ENCODE data around the gene CHCHD1.
"Not testable (repeated sequence)": the region's sequence is repeated elsewhere in the genome, so short reads cannot be mapped to it uniquely, and the experiment has no call there.

CHCHD1 gene
- 24.1 to 27.2 reads per million in 2 donors for total RNA-seq

DNA sequence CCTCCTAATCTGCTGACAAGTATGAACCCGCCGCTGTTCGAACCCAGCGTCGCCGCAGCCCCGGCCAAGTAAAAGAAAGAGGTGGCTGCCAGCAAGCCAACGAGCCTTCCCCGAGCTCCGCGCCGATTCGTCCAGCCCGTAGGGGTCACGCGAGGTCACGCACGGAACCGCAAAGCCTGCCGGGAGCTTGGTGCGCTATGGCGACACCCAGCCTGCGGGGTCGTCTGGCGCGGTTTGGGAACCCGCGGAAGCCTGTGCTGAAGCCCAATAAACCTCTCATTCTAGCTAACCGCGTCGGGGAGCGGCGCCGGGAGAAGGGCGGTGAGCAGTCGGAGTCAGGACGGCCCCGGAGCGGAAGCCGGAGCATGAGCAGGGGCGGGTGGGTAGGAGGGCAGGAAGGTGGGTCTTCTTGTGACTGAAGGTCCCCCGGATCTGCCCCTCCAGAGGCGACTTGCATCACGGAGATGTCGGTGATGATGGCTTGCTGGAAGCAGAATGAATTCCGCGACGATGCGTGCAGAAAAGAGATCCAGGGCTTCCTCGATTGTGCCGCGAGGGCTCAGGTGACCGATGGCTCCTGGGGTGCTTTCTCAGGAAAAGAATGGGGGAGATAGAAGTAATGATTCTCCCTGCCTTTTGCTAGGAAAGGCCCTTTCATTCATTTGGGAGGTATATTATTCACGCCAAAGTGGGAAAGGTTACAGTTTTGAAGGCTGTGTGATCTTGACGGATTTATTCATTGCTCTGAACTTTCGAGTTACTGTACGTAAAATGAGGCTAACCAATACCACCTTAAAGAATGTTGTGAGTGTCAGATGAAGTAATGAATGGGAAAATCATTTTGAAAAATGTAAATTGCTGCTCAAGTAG is at the start of gene CHCHD1:
TSS of gene CHCHD1 (plus strand) at position 170 of the 870 bp plus-strand sequence. CDS start at position 198, 28 bp downstream.
- DNase-seq: peak; percentile 86

GRCh38 chr10:73732426-73732825 is 49.4 kb upstream of the CHCHD1 start:
- DNase-seq: no peak

DNA sequence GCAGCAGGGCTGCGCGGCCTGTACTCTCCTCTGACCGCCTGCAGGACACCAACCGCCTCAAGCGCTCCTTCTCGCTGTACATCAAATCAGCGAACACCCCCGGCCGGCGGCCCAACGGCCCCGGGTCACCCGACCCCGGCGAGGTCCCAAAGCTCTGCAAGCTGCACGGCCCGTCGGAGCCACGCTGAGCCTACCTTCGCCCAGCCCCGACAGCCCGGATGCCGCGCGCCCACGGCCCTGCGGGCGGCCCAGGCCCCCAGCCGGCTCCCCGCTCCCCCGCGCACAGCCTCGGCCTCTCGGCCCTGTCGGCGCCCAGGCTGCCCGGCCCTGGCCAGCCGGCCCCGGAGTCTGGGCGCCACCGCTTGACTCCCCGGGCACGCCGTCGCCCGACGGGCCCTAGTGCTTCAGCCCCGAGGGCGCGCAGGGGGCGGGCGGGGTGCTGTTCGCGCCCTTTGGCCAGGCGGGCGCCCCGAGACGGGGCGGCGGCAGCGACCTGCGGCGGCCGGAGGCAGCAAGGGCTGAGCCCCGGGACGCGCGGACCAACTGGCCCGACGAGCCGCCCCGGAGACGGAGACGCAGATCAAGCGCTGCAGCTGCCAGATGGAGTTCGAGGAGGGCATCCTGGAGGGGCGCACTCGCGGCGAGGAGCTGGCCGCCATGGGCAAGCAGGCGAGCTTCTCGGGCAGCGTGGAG is 48.8 kb upstream of the CHCHD1 start:
- no peak for DNase-seq

GRCh38 chr10:73734028-73734720 is 47.7 kb upstream of the CHCHD1 start:
- no peak for DNase-seq

- DNase-seq: no peak
Observed at GRCh38 chr10:73734796-73735305, 47.0 kb upstream of the CHCHD1 start.

DNA sequence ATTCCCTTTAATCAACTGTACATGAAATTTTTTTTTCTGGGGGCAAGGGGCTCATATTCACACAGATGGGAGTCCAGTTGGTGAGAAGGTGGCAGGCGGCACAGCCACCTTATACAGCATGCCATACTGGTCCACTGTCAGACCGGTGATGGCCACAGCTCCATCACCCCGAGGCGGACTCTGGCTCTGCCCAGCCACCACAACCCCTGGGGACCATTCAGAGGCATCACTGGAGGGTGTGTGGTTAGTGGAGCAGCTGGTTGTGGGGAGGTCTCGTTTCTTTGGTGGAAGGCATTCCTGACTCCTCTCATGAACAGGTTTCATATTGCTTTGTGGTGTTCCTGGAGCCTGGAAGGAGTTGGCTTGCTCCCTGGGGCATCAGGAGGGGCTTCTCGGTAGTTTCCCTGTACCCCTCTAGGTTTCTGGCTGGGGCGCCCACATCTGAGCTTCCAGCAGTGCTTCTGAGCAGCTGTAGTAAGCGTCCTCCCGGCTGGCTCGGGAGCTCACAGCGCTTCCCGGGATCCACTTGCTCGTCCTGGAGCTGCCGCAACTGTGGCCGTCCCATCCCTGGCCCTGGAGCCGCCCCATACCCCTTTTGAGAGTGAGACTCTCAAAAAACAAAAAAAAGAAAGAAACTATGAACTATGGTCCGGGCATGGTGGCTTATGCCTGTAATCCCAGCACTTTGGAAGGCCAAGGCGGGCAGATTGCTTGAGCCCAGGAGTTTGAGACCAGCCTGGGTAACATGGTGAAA is 41.2 kb upstream of the CHCHD1 start:
- DNase-seq: not testable (repeated sequence)

- DNase-seq: no peak
Observed at GRCh38 chr10:73742454-73742734, 39.5 kb upstream of the CHCHD1 start.

DNA sequence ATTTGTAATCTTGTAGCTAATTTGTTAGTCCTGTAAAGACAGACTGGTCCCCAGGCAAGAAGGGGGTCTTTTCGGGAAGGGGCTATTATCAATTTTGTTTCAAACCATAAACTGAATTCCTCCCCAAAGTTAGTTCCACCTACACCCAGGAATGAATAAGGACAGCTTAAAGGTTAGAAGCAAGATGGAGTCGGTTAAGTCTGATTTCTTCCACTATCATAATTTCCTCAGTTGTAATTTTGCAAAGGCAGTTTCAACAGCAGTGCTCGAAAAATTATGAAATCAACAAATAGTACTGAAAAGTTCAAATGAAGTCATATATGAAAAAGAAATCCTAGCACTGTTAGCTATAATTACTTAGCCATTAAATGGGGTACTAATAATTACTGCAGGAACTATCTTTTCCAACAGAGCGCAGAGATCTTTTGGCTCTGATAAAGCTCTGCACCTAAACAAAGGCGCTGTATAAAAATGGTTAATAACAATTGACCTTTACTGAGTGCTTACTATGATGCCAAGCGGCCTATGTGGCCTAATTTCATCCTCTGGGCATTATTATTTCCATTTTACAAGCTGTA is 38.4 kb upstream of the CHCHD1 start:
- DNase-seq: no peak

DNA sequence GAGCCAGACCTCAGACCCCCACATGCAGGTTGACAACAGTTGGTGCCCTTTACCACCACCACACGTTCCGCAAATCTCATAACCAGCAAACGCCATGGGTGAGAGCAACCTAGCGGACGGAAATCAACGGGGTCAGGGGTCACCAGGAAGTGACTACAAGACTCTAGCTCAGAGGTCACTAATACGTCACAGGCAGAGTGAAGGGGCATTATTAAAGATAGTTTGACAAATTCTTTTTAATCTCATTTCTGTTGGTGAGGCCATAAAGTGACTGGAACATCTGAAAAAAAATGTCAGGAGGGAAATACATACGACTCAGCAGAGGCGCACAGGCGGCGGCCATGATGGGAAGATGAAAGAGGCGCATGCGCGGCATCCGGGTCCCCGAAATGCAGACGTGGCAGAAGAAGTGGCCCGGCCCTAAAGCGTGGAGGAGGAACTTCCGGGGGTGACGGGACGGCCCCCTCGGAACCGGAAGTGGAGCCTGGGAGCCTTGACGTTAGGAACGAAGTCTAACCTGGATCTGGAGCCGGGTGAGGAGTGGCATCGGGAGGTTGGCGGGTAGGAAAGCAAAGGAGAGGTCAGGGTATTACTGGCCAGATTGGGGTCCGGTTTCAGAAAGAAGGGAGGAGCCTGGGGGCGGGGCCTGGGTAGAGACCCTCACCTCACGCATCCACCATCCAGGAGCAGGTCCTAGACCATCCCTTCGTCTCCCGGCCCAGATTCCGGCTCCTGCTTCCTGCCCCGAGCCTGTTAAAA is 37.8 kb upstream of the CHCHD1 start, which contains the start of gene SEC24C:
TSS of gene SEC24C (plus strand) at position 468 of the 759 bp plus-strand sequence. CDS start 2,461 bp downstream, outside the sequence.
- DNase-seq: peak; percentile 84

DNA sequence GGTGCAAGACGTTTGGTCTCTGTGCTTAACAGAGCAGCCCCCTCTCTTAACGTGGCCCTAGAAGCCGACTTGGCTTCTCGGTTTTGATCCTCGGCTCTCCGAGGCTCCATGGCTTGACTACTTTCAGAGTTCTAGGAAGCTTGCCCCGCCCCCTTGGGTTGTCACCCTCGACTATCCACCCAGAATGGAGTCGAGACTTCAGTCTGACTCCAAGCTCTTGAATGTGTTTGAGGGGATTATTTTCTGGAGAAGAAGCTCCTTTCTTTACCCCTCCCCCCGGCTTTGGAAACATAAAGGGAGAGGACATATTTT is 37.2 kb upstream of the CHCHD1 start:
- DNase-seq: no peak

DNA sequence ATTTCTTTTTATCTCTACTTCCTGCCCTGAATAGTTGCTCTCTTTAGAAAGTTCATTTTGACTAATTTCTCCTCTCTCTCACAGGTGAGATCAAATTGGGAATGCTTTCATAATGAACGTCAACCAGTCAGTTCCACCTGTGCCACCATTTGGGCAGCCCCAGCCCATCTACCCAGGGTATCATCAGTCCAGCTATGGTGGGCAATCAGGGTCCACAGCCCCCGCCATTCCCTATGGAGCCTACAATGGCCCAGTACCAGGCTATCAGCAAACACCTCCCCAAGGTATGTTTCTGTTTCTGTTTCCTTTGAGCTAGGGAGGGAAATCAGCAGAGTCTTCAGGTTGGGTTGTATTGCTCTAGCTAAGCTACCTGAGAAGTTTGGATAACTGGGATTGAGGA is 35.1 kb upstream of the CHCHD1 start:
- DNase-seq: no peak

GRCh38 chr10:73750819-73751218 is 31.0 kb upstream of the CHCHD1 start:
- DNase-seq: no peak

DNA sequence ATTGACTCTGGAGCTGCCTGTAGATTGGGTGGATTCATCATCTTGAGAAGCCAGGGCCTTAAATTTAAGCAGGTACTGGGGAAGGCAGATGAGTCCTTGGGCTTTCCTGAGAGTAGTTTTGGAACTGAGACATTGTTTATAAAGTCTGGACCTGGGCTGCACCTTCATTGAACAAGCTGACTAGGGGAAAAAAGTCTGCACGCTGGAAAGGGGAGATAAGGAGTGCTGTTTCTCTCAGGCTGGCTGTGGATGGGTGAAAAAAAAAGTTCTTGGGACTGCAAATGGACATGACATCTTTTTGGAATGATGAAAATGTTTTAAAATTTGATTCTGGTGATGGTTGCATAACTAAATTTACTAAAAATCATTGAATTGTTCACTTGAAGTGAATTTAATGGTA is 25.7 kb upstream of the CHCHD1 start:
- no peak for DNase-seq

DNA sequence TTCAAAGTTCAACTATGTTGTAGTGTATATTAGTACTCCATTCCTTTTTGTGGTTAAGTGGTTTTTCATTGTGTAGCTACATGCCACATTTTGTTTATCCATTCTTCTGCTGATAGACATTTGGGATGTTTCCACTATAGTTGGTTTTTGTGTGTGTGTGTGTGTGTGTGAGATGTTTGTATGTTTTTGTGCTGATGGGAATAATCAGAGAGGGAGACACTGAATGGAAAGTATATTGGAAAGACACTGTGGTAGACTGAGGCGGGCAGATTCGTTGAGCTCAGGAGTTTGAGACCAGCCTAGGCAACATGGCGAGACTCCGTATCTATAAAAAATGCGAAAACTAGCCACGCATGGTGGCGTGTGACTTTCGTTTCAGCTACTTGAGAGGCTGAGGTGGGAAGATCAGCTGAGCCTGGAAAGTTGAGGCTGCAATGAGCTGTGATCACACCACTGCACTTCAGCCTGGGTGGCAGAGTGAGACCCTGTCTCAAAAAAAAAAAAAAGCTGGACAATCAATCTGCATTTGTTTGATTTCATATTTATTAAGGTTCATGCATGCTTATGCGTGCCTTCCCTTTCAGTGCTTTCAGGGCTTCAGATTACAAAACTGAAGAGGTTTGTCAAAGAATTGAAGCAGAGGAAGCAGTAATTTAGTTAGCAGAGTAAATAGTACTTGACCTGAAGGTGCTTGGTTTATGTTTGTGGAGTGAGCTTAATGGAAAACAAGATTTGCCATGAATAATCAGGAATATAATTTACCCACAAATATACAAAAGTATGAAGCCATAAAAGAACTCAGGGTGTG is 22.9 kb upstream of the CHCHD1 start:
- DNase-seq: no peak

- DNase-seq: peak; percentile 58
Observed at GRCh38 chr10:73759512-73760115, 22.2 kb upstream of the CHCHD1 start.

- no peak for DNase-seq
Observed at GRCh38 chr10:73761781-73762180, 20.1 kb upstream of the CHCHD1 start.

DNA sequence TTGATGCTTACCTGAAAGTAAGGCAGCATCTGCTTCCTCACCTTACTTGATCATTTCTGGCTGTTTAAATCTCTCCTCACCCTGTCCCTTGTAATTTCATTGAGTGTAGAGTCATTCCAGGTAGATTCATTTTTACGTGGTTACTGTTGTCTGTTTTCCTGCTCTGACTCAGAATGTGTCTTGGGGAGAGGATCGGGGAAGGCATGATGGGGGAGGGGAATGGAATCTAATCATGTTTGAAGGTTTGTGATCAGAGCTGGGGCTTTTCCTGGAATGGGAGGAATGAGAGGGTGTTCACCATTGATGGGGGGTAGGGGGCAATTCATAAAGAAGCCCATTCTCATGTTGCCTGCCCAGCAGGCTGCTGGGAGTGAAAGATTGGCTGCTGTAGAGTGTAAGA is 18.9 kb upstream of the CHCHD1 start:
- no peak for DNase-seq

DNA sequence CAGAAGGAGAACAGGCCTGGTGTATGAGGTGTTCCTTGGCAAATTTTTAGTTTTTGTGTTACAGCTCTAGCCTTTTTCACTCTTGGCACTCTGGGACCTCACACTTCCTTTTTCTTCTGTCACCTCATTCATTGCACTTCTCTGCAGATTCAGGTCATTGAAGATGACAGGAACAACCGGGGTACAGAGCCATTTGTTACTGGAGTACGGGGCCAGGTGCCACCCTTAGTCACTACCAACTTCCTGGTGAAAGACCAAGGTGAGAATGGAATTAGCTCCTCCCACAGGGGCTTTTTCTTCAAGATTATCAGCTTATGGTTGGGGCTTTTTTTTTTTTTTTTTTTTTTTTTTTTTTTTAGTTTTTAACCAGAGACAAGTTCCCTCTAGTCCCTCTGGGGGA is 18.5 kb upstream of the CHCHD1 start:
- no peak for DNase-seq

DNA sequence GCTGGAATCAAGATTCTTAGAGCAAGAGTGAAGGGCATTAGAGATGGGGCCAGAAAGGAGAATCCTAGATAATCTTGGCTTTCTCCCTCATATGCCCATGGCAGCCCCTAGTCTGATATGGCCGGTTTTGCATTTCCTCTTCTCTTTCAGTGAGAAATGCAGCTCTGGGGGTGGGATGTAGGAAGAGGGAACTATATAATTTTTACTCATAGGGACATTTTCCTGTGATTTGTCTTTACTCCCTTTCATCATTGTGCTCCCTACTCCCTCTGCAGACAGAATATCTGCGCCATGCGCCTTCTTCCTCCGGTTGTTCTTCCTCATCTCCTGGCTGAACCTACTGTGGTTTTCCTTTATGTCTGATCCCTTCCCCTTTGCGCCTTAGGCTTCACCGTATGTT is 16.8 kb upstream of the CHCHD1 start:
- no peak for DNase-seq

- peak; percentile 34 for DNase-seq
Observed at GRCh38 chr10:73768881-73769280, 13.0 kb upstream of the CHCHD1 start.

Measured in activated gamma-delta T cell (primary cell).